GM18870 (cell line): ENCODE data around the gene JARID2.

Experiments used
- ATAC-seq: cut with Tn5 transposase; IDR thresholded peaks from one replicate; pipeline ENCODE4 v1.9.1; 2021; ENCODE audit warnings: moderate library complexity; ENCODE audit not compliant: unreplicated experiment

Gene JARID2

GRCh38 chr6:15430186-15430585, 184.3 kb downstream of the JARID2 start:
- no peak for ATAC-seq

GRCh38 chr6:15430931-15431405, 185.1 kb downstream of the JARID2 start:
- ATAC-seq: no peak

- ATAC-seq: no peak
Observed at GRCh38 chr6:15431762-15432483, 186.1 kb downstream of the JARID2 start.

- ATAC-seq: no peak
Observed at GRCh38 chr6:15433511-15433861, 187.6 kb downstream of the JARID2 start.

DNA sequence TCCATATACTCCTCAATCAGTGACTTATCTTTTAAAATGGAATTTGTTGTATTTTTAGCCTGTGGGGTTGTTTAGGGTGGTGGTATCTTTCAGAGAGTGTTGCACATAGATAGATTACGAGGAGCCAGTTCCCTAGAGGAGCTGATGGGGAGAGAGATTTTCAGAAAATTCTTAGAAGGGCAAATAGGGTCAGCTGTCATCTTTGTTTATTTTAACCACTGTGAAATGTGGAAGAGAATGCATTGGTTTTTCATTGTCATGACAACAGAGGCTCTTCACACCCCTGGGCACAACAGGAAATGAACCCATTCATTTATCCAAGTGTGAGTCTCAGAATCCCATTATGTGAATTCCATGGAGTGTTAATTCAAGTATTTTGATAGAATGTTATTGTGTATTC, 188.4 kb downstream of the JARID2 start:
- ATAC-seq: no peak

DNA sequence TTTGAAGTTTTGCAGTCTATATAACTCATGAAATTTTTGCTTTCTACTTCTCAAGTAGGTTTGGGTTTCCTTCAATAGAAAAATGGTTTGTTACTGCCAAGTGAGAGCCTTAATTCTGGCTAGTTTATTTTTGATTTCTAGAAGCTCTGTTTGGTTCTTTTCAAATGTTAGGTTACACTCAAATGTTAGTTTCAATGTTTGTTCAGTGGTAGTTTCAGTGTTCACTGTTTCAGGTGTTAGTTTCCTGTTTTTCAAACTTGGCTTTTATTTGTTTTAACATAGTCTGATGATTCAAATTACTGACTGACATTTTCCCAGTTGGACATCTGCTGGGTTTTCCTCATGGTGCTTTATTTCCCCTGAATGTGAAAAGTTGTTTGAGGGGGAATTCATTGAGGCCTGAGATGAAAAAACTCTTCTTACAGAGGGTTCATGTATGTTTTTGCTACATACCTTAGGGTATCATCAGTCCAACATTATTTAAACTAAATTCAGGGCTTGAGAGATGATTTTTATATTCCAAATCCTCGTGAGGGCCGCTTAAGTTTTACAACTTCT, 189.0 kb downstream of the JARID2 start:
- no peak for ATAC-seq

- ATAC-seq: no peak
Observed at GRCh38 chr6:15435468-15435867, 189.6 kb downstream of the JARID2 start.

DNA sequence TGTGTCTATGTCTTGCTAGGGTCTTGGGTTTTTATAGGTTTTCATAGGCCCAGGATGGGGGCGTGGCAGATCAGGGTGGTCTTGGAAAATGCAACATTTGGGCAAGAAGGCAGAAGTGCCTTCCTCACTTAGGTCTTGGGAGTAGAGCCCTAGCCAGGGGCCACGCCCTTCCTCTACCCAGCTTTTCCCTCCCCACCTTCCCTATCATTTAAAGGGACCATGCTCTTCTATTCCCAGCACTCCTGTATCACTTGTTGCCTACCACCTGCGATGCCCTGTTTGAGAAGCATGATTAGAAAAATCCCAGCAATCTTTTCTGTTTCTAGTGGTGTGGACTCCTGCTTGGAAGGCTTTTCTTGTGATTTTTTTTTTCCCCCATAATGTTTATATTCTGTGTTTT, 190.6 kb downstream of the JARID2 start:
- no peak for ATAC-seq

DNA sequence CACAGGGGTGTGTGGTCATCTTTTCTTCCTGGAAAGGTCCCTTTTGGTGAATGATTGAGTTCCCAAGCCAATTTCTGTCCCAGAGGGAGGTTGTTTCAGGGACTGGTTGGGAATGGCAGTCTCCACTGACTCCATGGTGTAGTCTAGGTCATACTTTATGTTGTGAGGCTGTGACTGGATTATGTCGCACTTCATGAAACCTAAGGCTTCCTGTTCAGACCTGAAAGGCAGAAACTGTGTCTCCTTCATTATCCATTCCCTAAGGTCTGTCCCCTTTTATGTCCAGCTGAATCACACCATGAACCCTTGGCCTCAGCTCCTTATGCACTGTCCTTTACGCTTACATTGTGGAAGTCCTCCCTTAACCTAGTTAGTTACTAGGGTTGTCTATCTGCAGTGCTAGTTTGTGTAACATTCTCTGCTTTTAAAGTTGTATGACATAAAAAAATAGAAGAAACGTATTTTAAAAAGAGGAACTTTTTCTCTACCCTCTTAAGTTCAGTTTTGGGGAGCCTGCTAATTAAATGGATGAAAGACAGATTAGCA, 191.3 kb downstream of the JARID2 start:
- ATAC-seq: no peak

GRCh38 chr6:15439410-15440025, 193.6 kb downstream of the JARID2 start:
- ATAC-seq: no peak

DNA sequence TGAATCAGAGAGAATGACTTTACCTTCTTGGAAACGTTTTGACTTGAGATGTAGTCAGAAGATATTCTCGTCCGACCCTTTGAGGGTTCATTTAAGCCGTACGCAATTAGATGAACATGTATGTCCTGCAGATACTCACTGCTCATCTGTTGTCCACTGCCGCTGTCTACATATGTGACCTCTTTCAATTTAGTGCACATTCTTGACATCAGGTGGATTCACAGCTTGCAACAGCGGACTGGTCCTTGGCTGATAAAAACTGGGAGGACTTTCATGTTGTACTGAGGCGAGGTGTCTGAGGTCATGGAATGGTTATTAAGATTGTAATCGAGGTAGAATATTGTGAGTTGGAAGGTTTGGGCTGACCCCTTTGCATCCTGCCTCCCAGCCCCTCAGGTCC, 194.2 kb downstream of the JARID2 start:
- ATAC-seq: no peak

GRCh38 chr6:15441215-15441868, 195.5 kb downstream of the JARID2 start:
- no peak for ATAC-seq

DNA sequence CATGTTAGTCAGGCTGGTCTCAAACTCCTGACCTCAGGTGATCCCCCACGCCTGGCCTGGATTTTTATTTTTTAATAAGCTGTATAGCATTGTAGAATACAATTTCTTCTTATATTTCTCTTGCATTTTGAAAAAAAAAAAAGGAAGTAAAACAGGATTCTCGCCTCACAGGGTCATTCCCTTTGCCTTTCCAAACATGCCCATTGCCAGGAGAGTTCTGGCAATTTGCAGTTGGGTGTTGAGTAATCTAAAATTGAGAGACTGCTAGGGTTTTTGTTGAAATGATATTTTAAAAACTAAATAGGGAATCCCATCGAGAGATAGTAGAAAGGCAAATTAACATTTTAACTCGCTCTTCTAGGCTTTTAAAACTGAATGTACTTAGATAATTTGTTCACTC, 196.1 kb downstream of the JARID2 start:
- ATAC-seq: no peak

- ATAC-seq: no peak
Observed at GRCh38 chr6:15442467-15442866, 196.6 kb downstream of the JARID2 start.

- no peak for ATAC-seq
Observed at GRCh38 chr6:15443119-15443830, 197.4 kb downstream of the JARID2 start.

GRCh38 chr6:15444081-15444731, 198.3 kb downstream of the JARID2 start:
- no peak for ATAC-seq

DNA sequence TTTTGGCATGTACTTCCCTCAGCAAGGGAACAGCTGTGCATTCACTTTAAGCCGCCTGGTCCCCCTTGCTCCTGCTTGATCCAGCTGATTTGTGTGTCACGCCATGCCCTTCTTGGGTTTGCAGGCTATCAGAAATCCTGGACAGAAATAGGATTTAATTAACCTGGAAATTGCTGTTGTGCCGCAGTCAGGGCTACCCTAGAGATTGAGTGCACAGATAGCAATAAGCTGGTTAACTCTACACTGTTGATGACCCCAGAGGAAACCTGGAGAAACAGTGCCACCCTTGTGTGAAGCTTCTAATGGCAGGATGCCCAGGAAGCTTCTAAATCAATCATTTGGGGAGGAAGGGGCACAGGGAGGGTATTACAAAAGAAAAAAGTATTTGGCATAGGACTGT, 199.0 kb downstream of the JARID2 start:
- ATAC-seq: no peak

GRCh38 chr6:15447546-15448267, 201.8 kb downstream of the JARID2 start:
- ATAC-seq: no peak

DNA sequence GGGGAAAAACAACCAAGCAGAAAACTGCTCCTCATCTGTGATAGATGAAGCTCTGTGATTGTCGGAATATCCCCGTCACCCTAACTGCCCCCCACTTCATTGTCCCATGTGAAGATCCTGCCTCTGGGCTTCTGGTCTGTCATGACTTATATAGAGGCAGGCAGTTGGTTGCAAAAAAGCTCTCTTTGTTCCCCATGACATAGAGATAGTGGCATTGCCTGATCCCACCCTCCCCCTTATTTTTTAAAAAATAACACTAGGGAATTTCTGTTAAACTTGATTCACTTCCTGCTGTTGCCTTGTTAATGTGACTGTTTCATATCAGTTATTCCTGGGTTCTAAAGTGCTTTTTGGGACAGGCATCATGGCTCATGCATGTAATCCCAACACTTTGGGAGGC, 203.1 kb downstream of the JARID2 start:
- no peak for ATAC-seq

DNA sequence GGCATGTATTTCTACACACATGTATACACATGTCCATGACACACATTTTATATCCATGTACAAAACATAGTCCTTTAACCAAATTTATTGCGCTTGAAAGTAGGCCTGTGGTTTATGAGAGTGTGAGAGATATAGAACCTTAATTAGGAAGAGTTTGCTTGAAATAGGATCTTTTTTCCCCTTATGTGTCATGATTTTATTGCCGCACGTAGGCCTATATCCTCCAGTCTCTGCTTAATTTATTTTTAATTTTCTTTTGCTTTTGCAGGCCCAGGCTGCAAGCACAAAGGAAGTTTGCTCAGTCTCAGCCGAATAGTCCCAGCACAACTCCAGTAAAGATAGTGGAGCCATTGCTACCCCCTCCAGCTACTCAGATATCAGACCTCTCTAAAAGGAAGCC, 205.9 kb downstream of the JARID2 start:
- no peak for ATAC-seq
